ENCODE measurements around the gene COMP. TPM values are rescaled to one million over a fixed set of nuclear protein-coding genes. Genes with fewer than 3 reads are reported as not detected.

COMP gene
- polyA plus RNA-seq, 2 of the 4 experiments (the other 2 are of a cell fraction): not detected

- TF ChIP-seq ZFP36 (IDR thresholded peaks at IDR 0.05; ENCODE audit: borderline replicate concordance, partially characterized antibody): no peak
- TF ChIP-seq CBX8 (IDR thresholded peaks at IDR 0.05): no peak
- TF ChIP-seq ESRRA (IDR thresholded peaks at IDR 0.05; ENCODE audit: borderline replicate concordance, low read length): no peak
- WGBS (ENCODE audit: missing lambda C conversion rate): 94% methylated on average over 18 of the region's 40 CpGs
- H3K27ac ChIP-seq: no peak overlapping the region; a peak in 1 of 6 replicates
- ChIA-PET POLR2A (no interaction called here), CTCF (interaction anchor here (1.8 kb wide), 1 partner anchor 19 kb away, joined by 6 read pairs; no protein-coding TSS in a partner anchor)
- FAIRE-seq: no peak
- H3K4me3 ChIP-seq: no peak overlapping the region
- H3K4me2 ChIP-seq: no peak overlapping the region
- ATAC-seq: no peak
- peaks cover 13% of the 10 kb centered on the region for H3K4me1 ChIP-seq
- no peak for DNase-seq (ENCODE audit: low read depth in 1 of 2, low spot score in 1 of 2)
- no peaks in the 10 kb centered on the region for H3K9me3 ChIP-seq
Observed at GRCh38 chr19:18774782-18775444, 16.2 kb downstream of the COMP start.

DNA sequence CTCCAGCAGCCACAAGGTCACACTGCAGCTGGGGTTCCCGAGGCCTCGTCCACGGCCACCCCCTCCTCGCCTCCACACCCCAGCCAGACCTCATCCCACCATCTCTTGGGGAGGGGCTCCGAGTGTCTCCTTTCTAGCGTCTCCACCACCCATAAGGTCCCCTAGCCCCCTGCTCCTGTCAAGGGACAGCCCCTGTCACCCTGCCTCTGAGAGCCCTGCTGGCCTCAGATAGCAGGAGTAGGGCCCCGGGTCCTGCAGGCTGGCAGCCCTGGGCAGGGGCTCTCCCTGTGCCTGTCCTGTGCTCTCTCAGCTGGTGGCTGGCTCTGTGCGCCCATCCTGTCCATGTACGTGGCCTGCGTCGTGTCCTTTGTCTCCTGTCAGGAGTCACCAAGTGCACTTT, 17.0 kb downstream of the COMP start:
- H3K4me1 ChIP-seq: peaks cover 13% of the 10 kb centered on the region
- H3K9me3 ChIP-seq: no peaks in the 10 kb centered on the region
- no peak overlapping the region for H3K4me2 ChIP-seq
- WGBS (ENCODE audit: missing lambda C conversion rate): 98% methylated on average over 8 of the region's 11 CpGs
- no peak overlapping the region for H3K4me3 ChIP-seq
- FAIRE-seq: no peak
- DNase-seq (ENCODE audit: low read depth in 1 of 2, low spot score in 1 of 2): no peak
- TF ChIP-seq CBX2 (IDR thresholded peaks at IDR 0.05; ENCODE audit: borderline replicate concordance, low read depth) (no peak), HOXB5 (CRISPR knock-in tag; IDR thresholded peaks at IDR 0.05) (no peak), RARB (CRISPR knock-in tag; IDR thresholded peaks at IDR 0.05) (no peak), POLR2AphosphoS2 (conservative IDR thresholded peaks at IDR 0.05; ENCODE audit: low read length) (no peak)
- TF ChIP-seq, protein P1, sequence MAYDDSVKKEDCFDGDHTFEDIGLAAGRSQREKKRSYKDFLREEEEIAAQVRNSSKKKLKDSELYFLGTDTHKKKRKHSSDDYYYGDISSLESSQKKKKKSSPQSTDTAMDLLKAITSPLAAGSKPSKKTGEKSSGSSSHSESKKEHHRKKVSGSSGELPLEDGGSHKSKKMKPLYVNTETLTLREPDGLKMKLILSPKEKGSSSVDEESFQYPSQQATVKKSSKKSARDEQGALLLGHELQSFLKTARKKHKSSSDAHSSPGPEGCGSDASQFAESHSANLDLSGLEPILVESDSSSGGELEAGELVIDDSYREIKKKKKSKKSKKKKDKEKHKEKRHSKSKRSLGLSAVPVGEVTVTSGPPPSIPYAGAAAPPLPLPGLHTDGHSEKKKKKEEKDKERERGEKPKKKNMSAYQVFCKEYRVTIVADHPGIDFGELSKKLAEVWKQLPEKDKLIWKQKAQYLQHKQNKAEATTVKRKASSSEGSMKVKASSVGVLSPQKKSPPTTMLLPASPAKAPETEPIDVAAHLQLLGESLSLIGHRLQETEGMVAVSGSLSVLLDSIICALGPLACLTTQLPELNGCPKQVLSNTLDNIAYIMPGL (CRISPR knock-in tag; IDR thresholded peaks at IDR 0.05; ENCODE audit: borderline replicate concordance): no peak
- ATAC-seq: no peak
- H3K27ac ChIP-seq: no peak overlapping the region
- ChIA-PET POLR2A (no interaction called here), CTCF (interaction anchor here (1.2 kb wide), 1 partner anchor 186 kb away, joined by 3 read pairs; no protein-coding TSS in a partner anchor)

DNA sequence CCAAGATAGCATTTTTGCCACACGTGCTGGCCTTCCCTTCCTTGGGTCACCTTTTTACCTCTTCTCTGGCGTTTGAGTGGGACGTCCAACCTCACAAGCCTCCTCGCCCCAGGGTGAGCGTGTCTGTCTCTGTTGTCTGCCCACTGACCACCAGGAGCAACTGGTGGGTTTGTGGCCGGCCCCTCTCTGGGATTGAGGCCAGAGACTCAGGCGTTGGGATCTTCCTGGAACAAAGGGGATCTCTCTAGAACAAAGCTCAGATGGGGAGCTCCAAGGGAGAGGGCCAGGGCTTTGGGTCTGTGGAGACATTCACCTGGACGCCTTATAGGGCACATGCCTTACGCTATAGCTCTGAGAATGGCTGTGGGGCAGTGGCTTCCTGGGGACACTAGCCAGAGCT, 17.4 kb downstream of the COMP start:
- DNase-seq (ENCODE audit: low read depth in 1 of 2, low spot score in 1 of 2) (no peak), ATAC-seq (no peak), FAIRE-seq (no peak)
- TF ChIP-seq FOXS1 (CRISPR knock-in tag; IDR thresholded peaks at IDR 0.05) (no peak), ZC3H11A (IDR thresholded peaks at IDR 0.05) (no peak), MYC (IDR thresholded peaks at IDR 0.05; ENCODE audit: borderline replicate concordance, low read length) (no peak), ESRRA (IDR thresholded peaks at IDR 0.05; ENCODE audit: borderline replicate concordance, low read length) (no peak), HDAC2 (IDR thresholded peaks at IDR 0.05) (no peak), SMC3 (IDR thresholded peaks at IDR 0.05) (no peak), HOXB13 (CRISPR knock-in tag; IDR thresholded peaks at IDR 0.05; ENCODE audit: low read depth) (no peak)
- TF ChIP-seq, protein P1 (CRISPR knock-in tag; IDR thresholded peaks at IDR 0.05; ENCODE audit: borderline replicate concordance): no peak
- ChIA-PET POLR2A (no interaction called here), CTCF (interaction anchor here (1.2 kb wide), 1 partner anchor 186 kb away, joined by 3 read pairs; no protein-coding TSS in a partner anchor)
- peaks cover 13% of the 10 kb centered on the region for H3K4me1 ChIP-seq
- no peak overlapping the region for H3K27ac ChIP-seq
- no peak overlapping the region for H3K4me2 ChIP-seq
- no peak overlapping the region for H3K4me3 ChIP-seq
- no peaks in the 10 kb centered on the region for H3K9me3 ChIP-seq
- 95% methylated on average over 7 of the region's 9 CpGs for WGBS (ENCODE audit: missing lambda C conversion rate)
